GM10847 (cell line): ENCODE data around the gene SLC27A5.
A peak's percentile ranks its signal among the peaks of the same experiment; 100 is the strongest.

Experiments used
- POLR2A ChIP-seq: IDR thresholded peaks from 2 replicates; pipeline ENCODE4 v1.6.1; 2011; ENCODE audit not compliant: insufficient read length; ENCODE audit errors: extremely low read depth

Gene SLC27A5

DNA sequence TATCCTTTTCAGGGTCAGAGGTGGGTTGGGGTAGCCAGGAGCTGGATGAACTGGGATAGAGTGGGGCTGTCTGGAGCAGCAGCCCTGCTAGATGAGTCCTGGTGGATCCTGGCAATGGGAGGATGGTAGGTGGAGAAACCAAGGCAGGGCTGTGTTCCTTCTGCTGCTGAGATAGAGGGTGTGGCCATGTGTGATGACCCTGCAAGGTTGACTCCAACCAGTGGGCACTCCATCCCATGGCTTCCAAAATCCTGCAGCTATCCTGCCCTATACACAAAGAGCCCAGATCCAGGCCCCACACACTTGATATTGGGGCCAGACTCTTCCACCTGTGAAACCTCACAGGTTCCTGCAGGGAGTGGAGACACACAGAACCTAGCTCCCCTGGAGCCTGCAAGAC lies 38.0 kb downstream of the SLC27A5 start:
- no peak for TF ChIP-seq POLR2A

DNA sequence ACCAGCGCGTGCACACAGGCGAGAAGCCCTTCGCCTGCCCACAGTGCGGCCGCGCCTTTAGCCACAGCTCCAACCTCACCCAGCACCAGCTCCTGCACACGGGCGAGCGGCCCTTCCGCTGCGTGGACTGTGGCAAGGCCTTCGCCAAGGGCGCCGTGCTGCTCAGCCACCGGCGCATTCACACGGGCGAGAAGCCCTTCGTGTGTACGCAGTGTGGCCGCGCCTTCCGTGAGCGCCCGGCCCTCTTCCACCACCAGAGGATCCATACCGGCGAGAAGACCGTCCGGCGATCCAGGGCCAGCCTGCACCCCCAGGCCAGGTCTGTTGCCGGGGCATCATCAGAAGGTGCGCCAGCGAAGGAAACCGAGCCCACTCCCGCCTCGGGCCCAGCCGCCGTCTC lies 40.1 kb downstream of the SLC27A5 start:
- no peak for TF ChIP-seq POLR2A

DNA sequence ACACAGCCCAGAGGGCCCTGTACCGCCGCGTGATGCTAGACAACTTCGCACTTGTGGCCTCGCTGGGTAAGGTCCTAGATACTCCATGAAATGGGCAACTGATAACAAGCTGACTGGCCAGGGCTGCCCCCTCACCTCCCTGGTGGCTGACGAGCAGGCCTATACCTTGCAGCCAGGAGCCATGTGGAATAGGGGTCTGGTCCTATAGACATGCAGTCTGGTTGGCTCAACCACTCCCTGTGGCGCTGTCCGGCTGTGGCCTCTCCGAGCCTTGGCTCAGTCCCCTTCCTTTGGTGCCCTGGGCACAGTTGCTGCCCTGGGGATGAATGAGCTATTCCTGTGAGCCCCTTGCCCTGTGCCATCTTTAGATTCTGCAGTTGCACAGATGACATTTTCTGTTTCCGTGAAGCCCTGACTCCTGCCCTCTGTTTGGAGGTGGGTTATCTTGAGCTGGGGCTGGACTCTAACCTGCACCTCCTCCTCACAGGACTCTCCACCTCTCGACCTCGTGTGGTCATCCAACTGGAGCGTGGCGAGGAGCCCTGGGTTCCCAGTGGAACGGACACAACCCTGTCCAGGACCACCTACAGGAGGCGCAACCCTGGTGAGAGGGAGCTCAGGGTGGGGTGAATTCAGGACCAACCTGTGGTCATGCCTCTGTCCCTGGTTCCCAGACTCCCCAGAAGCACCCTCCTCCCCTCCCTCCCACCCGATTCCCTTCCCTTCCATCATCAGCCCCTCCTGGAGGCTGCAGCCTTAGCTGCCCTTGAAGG lies 42.4 kb downstream of the SLC27A5 start:
- TF ChIP-seq POLR2A = no peak

DNA sequence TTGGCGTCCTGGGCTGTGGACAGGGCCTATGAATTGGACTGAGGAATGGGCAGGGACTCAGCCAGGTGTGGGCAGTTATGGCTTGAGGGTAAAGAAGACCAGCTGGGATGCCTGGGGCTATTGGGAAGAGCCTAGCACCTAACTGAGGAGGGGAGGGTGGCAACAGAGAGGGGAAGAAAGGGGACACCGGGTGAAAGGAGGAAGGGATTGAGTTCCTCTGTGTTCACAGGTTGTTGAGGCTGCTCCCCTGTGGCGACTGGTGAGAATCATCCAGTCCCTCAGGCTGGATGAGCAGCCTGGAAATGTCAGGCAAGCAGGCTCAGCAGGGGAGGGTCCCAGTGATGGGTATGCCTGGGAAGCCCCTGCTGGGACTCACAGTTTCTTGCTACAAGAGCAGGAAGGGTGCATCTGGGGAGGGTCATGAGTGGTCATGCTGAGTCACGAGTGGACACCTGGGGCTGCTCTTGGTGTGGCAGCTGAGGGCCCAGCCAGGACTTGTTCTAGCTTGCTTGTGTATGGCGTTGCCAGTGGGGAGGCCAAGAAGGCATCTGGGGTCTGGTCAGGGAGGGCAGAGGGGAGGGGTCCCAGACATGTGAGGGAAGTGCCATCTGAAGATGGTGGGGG lies 43.5 kb downstream of the SLC27A5 start:
- no peak for TF ChIP-seq POLR2A

DNA sequence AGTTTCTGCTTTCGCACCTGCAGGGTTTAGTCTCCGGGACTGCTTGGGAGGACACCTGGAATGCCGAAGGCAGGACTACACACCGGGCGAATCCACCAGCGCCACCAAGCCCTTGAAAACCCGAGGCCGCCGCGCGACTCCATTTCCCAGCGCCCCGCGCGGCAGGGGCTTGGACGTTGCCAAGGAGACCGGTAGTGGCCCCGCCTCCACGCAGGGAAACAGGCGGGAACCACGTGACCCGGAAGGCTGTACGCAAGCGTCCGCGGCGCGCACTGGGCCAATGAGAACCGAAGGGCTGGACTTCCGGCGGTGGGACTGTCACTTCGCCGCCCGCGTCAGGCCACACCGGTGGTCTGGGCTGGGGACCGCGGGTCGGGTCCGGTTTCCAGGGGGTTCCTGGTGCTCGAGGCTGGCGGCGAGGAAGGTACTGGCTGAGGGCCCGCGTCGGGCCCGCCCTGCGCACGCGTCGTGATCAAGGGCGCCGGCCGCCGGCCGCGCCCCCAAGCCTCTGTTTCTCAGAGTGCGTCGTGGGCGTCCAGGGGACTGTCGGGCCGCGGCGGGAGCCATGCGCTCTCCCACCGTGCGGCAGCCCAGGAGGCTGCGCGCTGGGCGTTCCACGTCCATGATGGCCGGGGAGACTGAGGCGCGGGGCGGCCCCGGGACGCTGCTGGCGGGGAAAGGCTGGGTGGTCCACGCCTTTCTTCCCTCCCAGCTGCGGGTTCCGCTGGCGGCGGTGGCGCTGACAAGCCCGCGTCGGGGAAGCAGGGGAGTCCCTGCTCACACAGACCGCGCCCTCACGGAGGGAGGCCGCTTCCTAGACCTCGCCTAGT lies 44.8 kb downstream of the SLC27A5 start, which contains the start of gene ZNF324:
Gene ZNF324 (plus strand): TSS at position 321 of the 830 bp plus-strand sequence. CDS start 2,106 bp downstream, outside the sequence.
- peak; percentile 41 for TF ChIP-seq POLR2A

DNA sequence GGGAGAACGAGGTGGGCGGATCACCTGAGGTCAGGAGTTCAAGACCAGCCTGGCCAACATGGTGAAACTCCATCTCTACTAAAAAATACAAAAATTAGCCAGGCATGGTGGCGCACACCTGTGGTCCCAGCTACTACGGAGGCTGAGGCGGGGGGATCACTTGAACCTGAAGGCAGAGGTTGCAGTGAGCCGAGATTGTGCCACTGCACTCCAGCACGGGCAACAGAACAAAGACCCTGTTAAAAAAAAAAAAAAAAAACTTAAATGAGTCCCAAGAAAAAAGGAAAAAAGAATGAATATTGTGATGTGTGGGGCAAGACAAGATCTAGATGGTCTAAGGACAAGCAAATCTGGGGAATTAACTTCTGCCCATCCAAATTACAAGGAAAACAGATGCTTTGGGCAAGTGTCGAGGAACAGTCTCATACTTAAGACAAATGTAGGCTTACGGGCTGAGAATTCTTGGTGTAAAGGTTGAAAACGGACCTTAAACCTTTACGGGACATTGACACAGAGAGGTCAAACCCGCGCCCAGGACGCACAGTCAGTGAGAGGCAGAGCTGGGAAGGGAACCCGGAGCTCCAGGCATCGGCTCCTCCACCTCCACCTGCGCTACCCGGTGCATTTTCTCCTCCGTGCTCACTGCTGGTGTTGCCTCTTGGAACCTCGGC lies 45.6 kb downstream of the SLC27A5 start:
- TF ChIP-seq POLR2A = no peak

DNA sequence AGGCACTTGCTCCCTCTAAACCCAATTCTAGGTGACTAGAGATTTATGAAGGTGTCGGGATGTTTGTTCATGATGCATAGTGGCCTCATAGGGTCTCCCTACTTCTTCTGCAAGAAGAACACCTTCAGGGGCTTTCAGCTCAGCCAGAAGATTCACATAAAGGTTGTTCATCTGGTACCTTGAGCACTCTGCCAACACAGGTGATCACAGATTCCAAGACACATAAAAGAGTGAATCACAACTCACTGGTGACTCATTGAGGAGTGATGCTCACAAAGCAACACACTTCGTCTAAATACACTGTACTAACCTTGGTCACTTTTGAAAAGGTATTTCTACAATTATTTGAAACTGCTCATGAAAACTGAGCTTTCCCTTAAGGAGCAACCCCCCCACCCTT lies 51.8 kb downstream of the SLC27A5 start:
- TF ChIP-seq POLR2A = no peak

DNA sequence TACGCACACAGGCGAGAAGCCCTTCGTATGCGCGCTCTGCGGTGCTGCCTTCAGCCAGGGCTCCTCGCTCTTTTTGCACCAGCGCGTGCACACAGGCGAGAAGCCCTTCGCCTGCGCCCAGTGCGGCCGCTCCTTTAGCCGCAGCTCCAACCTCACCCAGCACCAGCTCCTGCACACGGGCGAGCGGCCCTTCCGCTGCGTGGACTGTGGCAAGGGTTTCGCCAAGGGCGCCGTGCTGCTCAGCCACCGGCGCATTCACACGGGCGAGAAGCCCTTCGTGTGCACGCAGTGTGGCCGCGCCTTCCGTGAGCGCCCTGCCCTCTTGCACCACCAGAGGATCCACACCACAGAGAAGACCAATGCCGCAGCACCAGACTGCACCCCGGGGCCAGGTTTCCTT lies 55.7 kb downstream of the SLC27A5 start:
- no peak for TF ChIP-seq POLR2A

DNA sequence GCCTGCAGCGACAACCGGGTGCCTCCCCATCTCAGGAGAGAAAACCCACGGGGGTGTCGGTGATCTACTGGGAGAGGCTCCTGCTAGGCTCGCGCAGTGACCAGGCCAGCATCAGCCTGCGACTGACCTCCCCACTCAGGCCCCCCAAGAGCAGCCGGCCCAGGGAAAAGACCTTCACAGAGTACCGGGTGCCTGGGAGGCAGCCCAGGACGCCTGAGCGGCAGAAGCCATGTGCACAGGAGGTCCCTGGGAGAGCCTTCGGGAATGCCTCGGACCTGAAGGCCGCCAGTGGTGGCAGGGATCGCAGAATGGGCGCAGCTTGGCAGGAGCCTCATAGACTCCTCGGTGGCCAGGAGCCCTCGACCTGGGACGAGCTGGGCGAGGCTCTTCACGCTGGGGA lies 56.5 kb downstream of the SLC27A5 start:
- no peak for TF ChIP-seq POLR2A

DNA sequence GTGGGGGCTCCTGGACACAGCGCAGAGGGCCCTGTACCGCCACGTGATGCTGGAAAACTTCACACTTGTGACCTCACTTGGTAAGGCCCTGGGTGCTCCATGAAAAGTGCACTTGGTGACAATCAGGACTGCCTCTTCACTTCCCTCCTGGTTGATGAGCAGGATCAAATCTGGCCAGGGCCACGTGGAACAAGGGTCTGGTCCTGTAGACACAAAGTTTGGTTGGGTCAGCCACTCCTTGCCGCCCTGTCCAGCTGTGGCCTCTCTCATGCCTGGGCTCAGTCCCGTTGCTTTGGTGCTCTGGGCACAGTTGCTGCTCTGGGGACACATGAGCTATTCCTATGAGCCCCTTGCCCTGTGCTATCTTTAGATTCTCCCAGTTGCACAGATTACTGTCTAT lies 58.0 kb downstream of the SLC27A5 start:
- no peak for TF ChIP-seq POLR2A

DNA sequence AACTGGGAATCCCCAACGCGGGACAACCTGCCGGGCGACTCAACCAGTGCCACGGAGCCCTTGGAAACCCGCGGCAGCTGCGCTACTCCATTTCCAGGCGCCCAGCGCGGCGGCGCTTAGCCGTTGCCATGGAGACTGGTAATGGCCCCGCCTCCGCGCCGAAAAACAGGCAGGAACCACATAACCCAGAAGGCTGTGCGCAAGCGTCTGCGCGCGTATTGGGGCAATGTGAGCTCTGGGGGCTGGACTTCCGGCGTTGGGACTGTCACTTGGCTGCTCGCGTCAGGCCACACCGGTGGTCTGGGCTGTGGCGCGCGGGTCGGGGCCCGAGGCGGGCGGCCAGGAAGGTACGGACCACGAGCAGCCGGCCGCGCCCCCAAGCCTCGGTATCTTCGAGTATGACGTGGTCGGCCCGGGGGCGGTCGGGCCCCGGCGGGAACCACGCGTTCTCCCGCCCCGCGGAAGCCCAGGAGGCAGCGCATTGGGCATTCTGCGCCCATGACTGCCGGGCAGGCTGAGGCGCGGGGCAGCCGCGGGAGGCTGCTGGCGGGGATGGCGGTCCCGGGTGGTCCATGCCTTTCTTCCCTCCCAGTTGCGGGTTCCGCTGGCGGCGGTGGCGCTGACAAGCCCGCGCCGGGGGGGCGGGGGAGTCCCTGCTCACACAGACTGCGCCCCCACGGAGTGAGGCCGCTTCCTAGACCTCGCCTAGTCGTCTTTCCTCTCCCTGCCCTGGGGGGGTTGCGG lies 60.3 kb downstream of the SLC27A5 start, which contains the start of gene ZNF324B:
Gene ZNF324B (plus strand): TSS at position 265 of the 744 bp plus-strand sequence. CDS start 2,080 bp downstream, outside the sequence.
- peak; percentile 60 for TF ChIP-seq POLR2A

DNA sequence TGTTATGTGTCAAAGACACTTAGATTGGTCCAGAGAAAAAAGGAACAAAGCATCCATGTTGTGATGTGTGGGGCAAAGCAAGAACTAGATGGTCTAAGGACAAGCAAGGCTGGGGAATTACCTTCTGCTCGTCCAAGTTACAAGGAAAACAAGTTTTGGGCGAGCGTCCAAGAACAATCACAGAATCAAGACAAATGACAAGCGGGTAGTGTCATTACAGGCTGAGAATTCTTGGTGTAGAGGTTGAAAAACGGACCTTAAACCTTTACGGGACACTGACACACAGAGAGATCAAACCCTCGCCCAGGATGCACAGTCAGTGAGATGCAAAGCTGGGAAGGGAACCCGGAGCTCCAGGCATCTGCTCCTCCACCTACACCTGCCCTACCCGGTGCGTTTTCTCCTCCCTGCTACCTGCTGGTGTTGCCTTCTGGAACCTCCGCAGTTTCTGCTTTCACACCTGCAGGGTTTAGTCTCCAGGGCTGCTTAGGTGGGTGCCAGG lies 60.9 kb downstream of the SLC27A5 start:
- no peak for TF ChIP-seq POLR2A
